Effector CD8-positive, alpha-beta T cell (primary cell): Measurements from ENCODE around the gene CEP63.

Source experiments
- DNase-seq: peaks from one replicate; lab custom pipeline; 2025; lab: John Stamatoyannopoulos, UW

CEP63 gene

GRCh38 chr3:134468519-134468918 lies 17.3 kb upstream of the CEP63 start:
- DNase-seq = no peak

- DNase-seq = no peak
These were observed 14.2 kb upstream of the CEP63 start for GRCh38 chr3:134471521-134472193.

GRCh38 chr3:134472831-134473230 lies 13.0 kb upstream of the CEP63 start:
- DNase-seq = no peak

GRCh38 chr3:134473868-134474546 lies 11.8 kb upstream of the CEP63 start:
- DNase-seq = peak; percentile 71

- no peak for DNase-seq
These were observed 10.9 kb upstream of the CEP63 start for GRCh38 chr3:134474956-134475355.

GRCh38 chr3:134476306-134476705 lies 9.6 kb upstream of the CEP63 start:
- no peak for DNase-seq

- no peak for DNase-seq
These were observed 8.9 kb upstream of the CEP63 start for GRCh38 chr3:134477002-134477401.

- no peak for DNase-seq
These were observed 7.9 kb upstream of the CEP63 start for GRCh38 chr3:134477938-134478337.

- DNase-seq = no peak
These were observed 5.3 kb upstream of the CEP63 start for GRCh38 chr3:134480546-134480945.

- no peak for DNase-seq
These were observed 4.7 kb upstream of the CEP63 start for GRCh38 chr3:134481166-134481565.

GRCh38 chr3:134482622-134483021 lies 3.2 kb upstream of the CEP63 start:
- no peak for DNase-seq

GRCh38 chr3:134483195-134483900 lies 2.5 kb upstream of the CEP63 start:
- no peak for DNase-seq

GRCh38 chr3:134485075-134485717 lies 661 bp upstream of the CEP63 start:
- no peak for DNase-seq

GRCh38 chr3:134486577-134487041 lies 752 bp downstream of the CEP63 start:
- DNase-seq = peak; percentile 26

GRCh38 chr3:134487406-134487805 lies 1.5 kb downstream of the CEP63 start:
- no peak for DNase-seq

GRCh38 chr3:134494495-134494894 lies 8.6 kb downstream of the CEP63 start:
- DNase-seq = no peak

- no peak for DNase-seq
These were observed 10.1 kb downstream of the CEP63 start for GRCh38 chr3:134495980-134496379.

GRCh38 chr3:134496471-134497071 lies 10.7 kb downstream of the CEP63 start:
- no peak for DNase-seq

GRCh38 chr3:134503266-134503665 lies 17.4 kb downstream of the CEP63 start:
- no peak for DNase-seq

GRCh38 chr3:134504132-134504531 lies 18.3 kb downstream of the CEP63 start:
- DNase-seq = no peak

- no peak for DNase-seq
These were observed 19.6 kb downstream of the CEP63 start for GRCh38 chr3:134505485-134505884.

- no peak for DNase-seq
These were observed 25.6 kb downstream of the CEP63 start for GRCh38 chr3:134511500-134511899.
